SU-DHL-6 (cell line): Measurements from ENCODE around the gene HNRNPLL.

Experiments used
- EZH2phosphoT487 ChIP-seq: fragments of 200-600 bp; sonication (generic), shearing (Covaris generic); conservative IDR thresholded peaks from 2 replicates; pipeline ENCODE4 v1.6.1; 2018; ENCODE audit warnings: mild to moderate bottlenecking, antibody characterized with exemption, low read length, moderate library complexity, mixed read lengths
- TF ChIP-seq, protein P1 (sequence below): fragments of 200-600 bp; sonication (generic); IDR thresholded peaks from one replicate; pipeline ENCODE4 v1.5.1; 2017; ENCODE audit warnings: antibody characterized with exemption, mild to moderate bottlenecking, low read length, moderate library complexity; ENCODE audit not compliant: insufficient read depth, poor library complexity, severe bottlenecking

DNA sequence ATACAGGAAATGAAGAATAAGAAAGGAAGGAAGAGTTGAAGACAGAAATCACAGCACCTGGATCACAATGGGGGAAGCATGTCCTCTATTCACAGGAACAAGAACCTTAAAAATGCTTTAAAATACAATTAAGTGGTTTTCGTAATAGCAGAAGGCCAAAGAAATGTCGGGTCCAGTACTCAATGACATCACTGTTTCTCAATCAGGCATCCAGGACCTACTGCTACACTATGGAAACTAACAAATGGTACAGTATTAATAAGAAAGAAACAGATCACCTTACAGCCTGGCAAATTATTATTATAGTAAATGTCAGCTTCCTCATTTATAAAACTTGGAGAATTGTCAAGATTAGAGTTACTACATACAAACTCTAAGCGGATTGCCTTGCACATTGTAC, 15.8 kb downstream of the HNRNPLL start:
- TF ChIP-seq, protein P1, sequence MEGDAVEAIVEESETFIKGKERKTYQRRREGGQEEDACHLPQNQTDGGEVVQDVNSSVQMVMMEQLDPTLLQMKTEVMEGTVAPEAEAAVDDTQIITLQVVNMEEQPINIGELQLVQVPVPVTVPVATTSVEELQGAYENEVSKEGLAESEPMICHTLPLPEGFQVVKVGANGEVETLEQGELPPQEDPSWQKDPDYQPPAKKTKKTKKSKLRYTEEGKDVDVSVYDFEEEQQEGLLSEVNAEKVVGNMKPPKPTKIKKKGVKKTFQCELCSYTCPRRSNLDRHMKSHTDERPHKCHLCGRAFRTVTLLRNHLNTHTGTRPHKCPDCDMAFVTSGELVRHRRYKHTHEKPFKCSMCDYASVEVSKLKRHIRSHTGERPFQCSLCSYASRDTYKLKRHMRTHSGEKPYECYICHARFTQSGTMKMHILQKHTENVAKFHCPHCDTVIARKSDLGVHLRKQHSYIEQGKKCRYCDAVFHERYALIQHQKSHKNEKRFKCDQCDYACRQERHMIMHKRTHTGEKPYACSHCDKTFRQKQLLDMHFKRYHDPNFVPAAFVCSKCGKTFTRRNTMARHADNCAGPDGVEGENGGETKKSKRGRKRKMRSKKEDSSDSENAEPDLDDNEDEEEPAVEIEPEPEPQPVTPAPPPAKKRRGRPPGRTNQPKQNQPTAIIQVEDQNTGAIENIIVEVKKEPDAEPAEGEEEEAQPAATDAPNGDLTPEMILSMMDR = no peak
- TF ChIP-seq EZH2phosphoT487 = no peak
